CD4-positive, alpha-beta T cell (primary cell): Measurements from ENCODE around the gene RINT1. TPM values are rescaled to one million over a fixed set of nuclear protein-coding genes. Genes with fewer than 3 reads are reported as not detected.
"Not testable (repeated sequence)": the region's sequence is repeated elsewhere in the genome, so short reads cannot be mapped to it uniquely, and the experiment has no call there.

Source experiments
- ATAC-seq: fragments of 200-7000 bp; cut with Tn5 transposase; one replicate; pipeline ENCODE4 v1.10.0; 2022; ENCODE audit warnings: mild to moderate bottlenecking; ENCODE audit not compliant: poor library complexity
- CTCF ChIA-PET: fragments of 350-600 bp; sonication (Branson Sonifier 250); formaldehyde crosslinking; loops from one replicate; lab custom pipeline; 2021; ENCODE audit warnings: antibody characterized with exemption, inconsistent platforms; lab: Charles Lee
- POLR2A ChIA-PET: fragments of 350-600 bp; sonication (Branson Sonifier 250); formaldehyde crosslinking; loops from one replicate; lab custom pipeline; 2021; ENCODE audit warnings: antibody characterized with exemption, inconsistent platforms; lab: Charles Lee
- DNase-seq, 14 experiments: peaks; one replicate each; pipeline ENCODE4 v3.0.0-alpha.2; 2013 to 2020; ENCODE audit warnings: mixed read lengths in 2 of 14
- H3K27ac ChIP-seq, 2 donors: one replicate each; pipeline versions ENCODE4 v1.5.1 to v1.7.0; 2013; ENCODE audit warnings: low read length in 2 of 2, low read depth in 1 of 2, mild to moderate bottlenecking in 1 of 2
- H3K27me3 ChIP-seq, 2 experiments: 1 replicate in 1 of 2; 2 replicates in 1 of 2; pipeline versions ENCODE4 v1.6.1 to v1.7.0; 2013; ENCODE audit warnings: low read length in 2 of 2, control low read depth in 1 of 2, mild to moderate bottlenecking in 1 of 2, moderate library complexity in 1 of 2; ENCODE audit not compliant: insufficient read depth in 2 of 2, control insufficient read depth in 1 of 2
- H3K36me3 ChIP-seq: one replicate; pipeline ENCODE4 v1.6.1; 2013; ENCODE audit warnings: low read length, control low read depth; ENCODE audit not compliant: insufficient read depth
- H3K4me1 ChIP-seq: one replicate; pipeline ENCODE4 v1.6.1; 2013; ENCODE audit warnings: low read length, control low read depth; ENCODE audit not compliant: insufficient read depth
- H3K4me3 ChIP-seq: one replicate; pipeline ENCODE4 v1.5.1; 2013; ENCODE audit warnings: mild to moderate bottlenecking, low read length, moderate library complexity
- H3K9me3 ChIP-seq, 2 experiments: 1 replicate in 1 of 2; 2 replicates in 1 of 2; pipeline versions ENCODE4 v1.6.1 to v1.7.0; 2013; ENCODE audit warnings: low read length in 2 of 2, mild to moderate bottlenecking in 2 of 2, control low read depth in 1 of 2, moderate library complexity in 1 of 2; ENCODE audit not compliant: control insufficient read depth in 1 of 2, insufficient read depth in 1 of 2
- H3K27ac Mint-ChIP-seq: one replicate; pipeline ENCODE4 v1.8.0; 2020; ENCODE audit warnings: mixed read lengths
- H3K27me3 Mint-ChIP-seq: one replicate; pipeline ENCODE4 v1.8.0; 2021; ENCODE audit warnings: mixed read lengths
- H3K36me3 Mint-ChIP-seq: one replicate; pipeline ENCODE4 v1.8.0; 2021; ENCODE audit warnings: low read depth, mixed read lengths
- H3K4me1 Mint-ChIP-seq: one replicate; pipeline ENCODE4 v1.8.0; 2021; ENCODE audit warnings: low read depth, mixed read lengths
- H3K4me3 Mint-ChIP-seq: one replicate; pipeline ENCODE4 v1.8.0; 2020; ENCODE audit warnings: mild to moderate bottlenecking, mixed read lengths
- H3K9me3 Mint-ChIP-seq: one replicate; pipeline ENCODE4 v1.8.0; 2020; ENCODE audit warnings: mixed read lengths
- CTCF ChIP-seq: fragments of 200-600 bp; IDR thresholded peaks from one replicate; pipeline ENCODE4 v1.8.0; 2022; ENCODE audit warnings: antibody characterized with exemption, mild to moderate bottlenecking
- intact Hi-C, 2 experiments: fragments of 100-400 bp; cut with DNase I in 1 of 2; cut with micrococcal nuclease in 1 of 2; formaldehyde crosslinking; loops; one replicate each; pipeline versions ENCODE4 v1.15.1 to v1.9.0; 2023 to 2025; cut with DNase I, micrococcal nuclease
- total RNA-seq, 174 experiments: library from RNA in 2 of 174; stranded (reverse) in 2 of 174; gene quantifications; one replicate each; pipeline ENCODE4 v1.2.3 and lab custom pipeline; 2021 to 2026

RINT1 gene
- total RNA-seq, 2 experiments from 2014 or later = 38.0 to 39.5 TPM

GRCh38 chr7:105521717-105522463, 10.1 kb upstream of the RINT1 start, which contains the start of gene PUS7:
TSS of gene PUS7 (minus strand) at chr7:105522271. CDS start at chr7:105508512, 13,759 bp downstream.
- no peak for TF ChIP-seq CTCF
- Histone ChIP-seq H3K9me3 (no peaks in the 10 kb centered on the region), H3K27me3 (no peaks in the 10 kb centered on the region), H3K4me3 (peak within 1 kb of the TSS; percentile 57), H3K27ac (peak within 1 kb of the TSS; percentile 21 to 67), H3K4me1 (peaks cover 18% of the 10 kb centered on the region), H3K36me3 (no peaks in the 10 kb centered on the region)
- Mint-ChIP-seq H3K27ac (peak within 1 kb of the TSS; percentile 85), H3K4me1 (peaks cover 15% of the 10 kb centered on the region), H3K36me3 (peaks cover 4% of the 10 kb centered on the region), H3K27me3 (no peaks in the 10 kb centered on the region), H3K9me3 (no peaks in the 10 kb centered on the region), H3K4me3 (peak within 1 kb of the TSS; percentile 98)
- POLR2A ChIA-PET = no interaction called here
- CTCF ChIA-PET = interaction anchor here (1.8 kb wide), 1 partner anchor 10 kb away, joined by 7 read pairs; the partner anchor contains the start of gene RINT1
- peak; percentile 94 for ATAC-seq
- intact Hi-C loops = loop anchor here in 1 of 2 experiments (1.0 to 10.0 kb wide), 5 partner anchors 13 to 763 kb away; partner anchors contain the start of genes ATXN7L1, NAMPT and SRPK2
- DNase-seq = peak; percentile 61 to 92 (median 76)

DNA sequence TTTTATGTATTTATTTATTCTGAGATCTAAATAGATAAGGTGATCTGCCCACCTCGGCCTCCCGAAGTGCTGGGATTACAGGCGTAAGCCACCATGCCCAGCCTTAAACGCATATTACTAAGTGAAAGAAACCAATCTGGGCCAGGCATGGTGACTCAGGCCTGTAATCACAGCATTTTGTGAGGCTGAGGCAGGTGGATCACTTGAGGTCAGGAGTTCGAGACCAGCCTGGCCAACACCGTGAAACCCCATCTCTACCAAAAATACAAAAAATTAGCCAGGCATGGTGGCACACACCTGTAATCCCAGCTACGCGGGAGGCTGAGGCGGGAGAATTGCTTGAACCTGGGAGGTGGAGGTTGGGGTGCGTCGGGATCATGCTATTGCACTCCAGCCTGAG, 7.6 kb upstream of the RINT1 start:
- H3K9me3 Mint-ChIP-seq, CTCF ChIA-PET, H3K36me3 ChIP-seq, H3K36me3 Mint-ChIP-seq, DNase-seq, H3K9me3 ChIP-seq, H3K4me3 Mint-ChIP-seq, POLR2A ChIA-PET, H3K27ac ChIP-seq, H3K27me3 ChIP-seq, H3K27me3 Mint-ChIP-seq, ATAC-seq, H3K27ac Mint-ChIP-seq, H3K4me3 ChIP-seq: not testable (repeated sequence)
- H3K4me1 ChIP-seq = peaks cover 18% of the 10 kb centered on the region
- H3K4me1 Mint-ChIP-seq = peaks cover 16% of the 10 kb centered on the region
- intact Hi-C loops = loop anchor here in 1 of 2 experiments (5.0 to 10.0 kb wide), 3 partner anchors 137 to 760 kb away; partner anchors contain the start of genes ATXN7L1, NAMPT and SRPK2

DNA sequence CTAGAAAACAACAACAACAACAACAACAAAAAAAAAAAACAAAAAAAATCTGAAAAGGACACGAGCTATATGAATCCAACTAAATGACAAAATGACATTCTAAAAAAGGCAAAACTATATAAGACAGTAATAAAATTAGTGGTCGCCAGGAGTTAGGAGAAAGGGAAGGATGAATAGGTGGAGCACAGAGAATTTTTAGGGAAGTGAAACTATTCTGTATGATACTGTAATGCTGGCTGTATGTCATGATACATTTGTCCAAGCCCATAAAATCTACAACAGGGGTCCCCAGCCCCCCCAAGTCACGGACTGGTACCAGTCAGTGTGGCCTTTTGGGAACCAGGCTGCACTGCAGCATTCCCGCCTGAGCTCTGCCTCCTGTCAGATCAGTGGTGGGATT, 7.2 kb upstream of the RINT1 start:
- peaks cover 4% of the 10 kb centered on the region for H3K36me3 Mint-ChIP-seq
- ATAC-seq (no peak), DNase-seq (no peak)
- H3K27me3 ChIP-seq = no peaks in the 10 kb centered on the region
- no peak overlapping the region for H3K27ac ChIP-seq
- no peak for TF ChIP-seq CTCF
- peaks cover 18% of the 10 kb centered on the region for H3K4me1 ChIP-seq
- no peaks in the 10 kb centered on the region for H3K9me3 ChIP-seq
- H3K9me3 Mint-ChIP-seq = no peaks in the 10 kb centered on the region
- POLR2A ChIA-PET = no interaction called here
- H3K4me3 Mint-ChIP-seq = peak overlapping the region; percentile 34
- CTCF ChIA-PET = no interaction called here
- peaks cover 17% of the 10 kb centered on the region for H3K4me1 Mint-ChIP-seq
- H3K4me3 ChIP-seq = no peak overlapping the region
- H3K36me3 ChIP-seq = no peaks in the 10 kb centered on the region
- H3K27me3 Mint-ChIP-seq = no peaks in the 10 kb centered on the region
- intact Hi-C loops = loop anchor here in 1 of 2 experiments (5.0 to 10.0 kb wide), 3 partner anchors 138 to 760 kb away; partner anchors contain the start of genes ATXN7L1, NAMPT and SRPK2
- H3K27ac Mint-ChIP-seq = no peak overlapping the region

DNA sequence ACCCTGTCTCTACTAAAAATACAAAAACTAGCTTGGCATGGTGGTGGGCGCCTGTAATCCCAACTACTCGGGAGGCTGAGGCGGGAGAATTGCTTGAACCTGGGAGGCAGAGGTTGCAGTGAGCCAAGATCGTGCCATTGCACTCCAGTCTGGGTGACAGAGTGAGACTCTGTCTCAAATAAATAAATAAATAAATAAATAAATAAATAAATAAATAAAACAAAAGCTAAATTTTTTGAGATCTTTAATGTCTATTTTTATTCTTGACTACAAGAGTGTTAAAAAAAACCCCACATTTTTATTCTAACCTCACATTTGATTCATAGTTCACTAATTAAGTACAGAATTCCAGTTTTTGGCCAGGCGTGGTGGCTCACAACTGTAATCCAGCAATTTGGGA, 4.3 kb upstream of the RINT1 start:
- intact Hi-C loops = loop anchor here in 1 of 2 experiments (10.0 kb wide), 2 partner anchors 347 to 757 kb away; partner anchors contain the start of genes ATXN7L1 and NAMPT
- H3K4me3 Mint-ChIP-seq, H3K4me3 ChIP-seq, CTCF ChIA-PET, H3K9me3 ChIP-seq, H3K36me3 ChIP-seq, ATAC-seq, H3K27me3 ChIP-seq, H3K27ac ChIP-seq, DNase-seq, H3K9me3 Mint-ChIP-seq, H3K27ac Mint-ChIP-seq, H3K27me3 Mint-ChIP-seq: not testable (repeated sequence)
- peaks cover 19% of the 10 kb centered on the region for H3K4me1 ChIP-seq
- peaks cover 14% of the 10 kb centered on the region for H3K36me3 Mint-ChIP-seq
- POLR2A ChIA-PET = interaction anchor here (0.5 to 0.7 kb wide), 2 partner anchors 9 to 32 kb away, joined by 3 read pairs; no protein-coding TSS in a partner anchor
- H3K4me1 Mint-ChIP-seq = peaks cover 28% of the 10 kb centered on the region
